Stimulated activated CD8-positive, alpha-beta memory T cell treated with anti-CD3 and anti-CD28 coated beads, Interleukin-15, amount 100 ng/mL, for 48 hours (primary cell): ENCODE data around the gene ZNF18.

ENCODE experiments used
- DNase-seq, 2 donors: peaks; one replicate each; pipeline ENCODE4 v3.0.0-alpha.2; 2020; ENCODE audit warnings: low read depth in 2 of 2

The ZNF18 gene, protein sequence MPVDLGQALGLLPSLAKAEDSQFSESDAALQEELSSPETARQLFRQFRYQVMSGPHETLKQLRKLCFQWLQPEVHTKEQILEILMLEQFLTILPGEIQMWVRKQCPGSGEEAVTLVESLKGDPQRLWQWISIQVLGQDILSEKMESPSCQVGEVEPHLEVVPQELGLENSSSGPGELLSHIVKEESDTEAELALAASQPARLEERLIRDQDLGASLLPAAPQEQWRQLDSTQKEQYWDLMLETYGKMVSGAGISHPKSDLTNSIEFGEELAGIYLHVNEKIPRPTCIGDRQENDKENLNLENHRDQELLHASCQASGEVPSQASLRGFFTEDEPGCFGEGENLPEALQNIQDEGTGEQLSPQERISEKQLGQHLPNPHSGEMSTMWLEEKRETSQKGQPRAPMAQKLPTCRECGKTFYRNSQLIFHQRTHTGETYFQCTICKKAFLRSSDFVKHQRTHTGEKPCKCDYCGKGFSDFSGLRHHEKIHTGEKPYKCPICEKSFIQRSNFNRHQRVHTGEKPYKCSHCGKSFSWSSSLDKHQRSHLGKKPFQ

GRCh38 chr17:11997147-11997971 lies at the start of gene ZNF18:
Gene ZNF18, minus strand, starts transcription at chr17:11997475. Its CDS starts 4,646 bp downstream, at chr17:11992829.
- peak; percentile 95 to 96 for DNase-seq

GRCh38 chr17:12046786-12047185 lies 49.5 kb upstream of the ZNF18 start:
- DNase-seq = no peak

GRCh38 chr17:12043702-12044101 lies 46.4 kb upstream of the ZNF18 start:
- no peak for DNase-seq

DNA sequence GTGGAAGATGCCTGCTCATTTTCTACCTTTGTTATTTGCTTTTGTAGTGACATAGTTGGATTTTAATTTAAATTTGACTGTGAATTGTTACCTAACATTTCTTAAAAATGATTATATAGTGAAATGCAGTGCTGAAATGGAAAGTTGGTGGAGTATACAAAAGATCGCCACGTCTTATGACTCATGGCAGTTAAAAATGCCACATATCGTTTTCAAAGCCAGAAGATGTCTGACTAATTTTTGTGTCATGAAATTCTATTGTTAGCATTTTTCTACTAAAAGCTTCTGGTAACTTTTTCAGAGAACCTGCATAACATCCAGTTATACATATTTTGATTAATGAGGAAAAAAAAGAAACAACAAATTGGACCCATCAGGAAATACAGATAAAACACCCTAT lies 44.0 kb upstream of the ZNF18 start:
- no peak for DNase-seq

GRCh38 chr17:12040478-12040877 lies 43.2 kb upstream of the ZNF18 start:
- DNase-seq = no peak

DNA sequence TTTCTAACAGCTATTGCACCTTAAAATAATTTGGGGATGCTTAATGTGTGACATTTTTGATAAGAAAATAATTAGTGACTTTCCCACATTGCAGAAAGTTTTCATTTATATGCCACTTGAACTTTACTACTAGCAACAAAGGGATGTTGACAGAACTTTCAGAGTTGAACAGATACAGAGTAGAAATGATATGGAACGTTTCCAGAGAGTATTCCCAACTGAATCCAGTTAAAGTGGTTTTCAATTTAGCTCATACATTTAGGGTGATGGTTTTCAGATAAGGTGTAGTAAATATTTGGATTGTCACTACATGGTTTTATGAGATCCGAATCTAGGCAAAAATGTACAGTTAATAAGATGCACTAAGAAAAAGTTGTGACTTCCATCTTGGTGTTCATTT lies 40.7 kb upstream of the ZNF18 start:
- no peak for DNase-seq

DNA sequence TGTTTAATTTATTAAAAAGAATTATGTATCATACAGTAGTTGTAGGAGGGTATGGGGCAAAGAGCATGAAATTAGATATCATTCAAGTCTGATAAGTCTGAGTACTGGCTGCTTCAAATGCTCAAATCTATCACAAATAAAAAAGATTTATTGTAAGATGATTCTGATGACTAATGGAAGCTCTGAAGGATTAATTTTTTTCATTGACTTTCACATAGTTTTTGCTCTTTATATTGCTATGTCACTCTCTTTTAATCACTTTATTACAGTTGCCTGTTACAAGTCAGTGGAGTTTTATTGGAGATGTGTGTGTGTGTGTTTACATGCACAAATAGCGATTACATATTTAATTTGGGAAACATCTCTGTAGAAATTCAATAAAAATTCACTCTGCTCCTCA lies 38.4 kb upstream of the ZNF18 start:
- DNase-seq = no peak

DNA sequence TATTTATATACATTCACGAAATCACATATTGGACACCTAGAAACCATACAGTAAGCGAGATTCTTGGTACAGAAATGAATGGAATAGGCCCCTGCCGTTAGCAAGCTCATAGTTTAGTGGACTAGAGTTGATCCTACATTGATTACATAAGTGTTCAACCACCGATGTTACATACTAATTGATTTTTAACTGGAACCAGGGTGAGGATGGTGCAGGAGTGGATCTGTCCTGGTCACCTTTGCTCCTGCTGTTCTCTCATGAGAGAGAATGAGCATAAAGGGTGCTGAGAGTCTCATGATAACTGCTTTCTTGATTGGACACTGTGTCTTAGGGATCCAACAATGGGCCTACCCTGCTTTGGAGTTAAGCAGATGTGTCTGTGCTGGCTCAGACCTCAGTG lies 37.3 kb upstream of the ZNF18 start:
- no peak for DNase-seq

DNA sequence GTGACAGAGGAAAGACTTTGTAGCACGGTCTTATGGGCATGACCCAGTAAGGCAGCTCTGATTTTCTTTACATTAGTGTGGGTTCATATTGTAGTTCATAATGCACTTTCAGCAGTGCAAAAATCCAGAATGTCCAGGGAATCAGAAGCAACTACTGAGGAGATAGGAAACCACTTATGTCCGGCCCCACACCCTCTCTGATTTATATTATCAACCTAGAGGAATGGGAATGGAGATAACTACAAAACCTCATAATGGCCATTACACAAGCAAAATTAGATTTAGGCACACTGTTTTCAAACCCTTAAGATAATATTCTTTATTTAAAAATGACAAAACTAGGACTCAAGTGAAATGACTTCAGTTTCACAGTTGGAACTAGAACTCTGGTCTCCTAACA lies 31.3 kb upstream of the ZNF18 start:
- no peak for DNase-seq

DNA sequence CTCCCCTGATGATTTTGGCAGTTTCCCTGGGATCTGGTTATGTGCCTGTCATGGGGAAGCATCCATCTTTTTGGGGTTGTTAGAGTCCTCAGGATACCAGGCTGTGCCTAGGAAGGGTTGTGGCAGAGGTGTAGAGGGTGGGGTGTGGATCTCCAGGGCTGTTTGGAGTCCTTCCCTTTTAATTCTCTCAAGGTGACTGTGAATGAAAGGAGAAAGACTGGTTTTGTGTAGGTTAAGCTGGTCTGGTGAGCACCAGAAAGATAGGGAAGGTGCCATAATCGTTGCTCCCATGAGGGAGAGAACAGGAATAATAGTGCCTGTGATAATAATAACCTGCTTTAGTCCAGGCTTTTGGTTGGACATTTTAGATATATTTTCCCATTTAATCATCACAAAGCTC lies 30.4 kb upstream of the ZNF18 start:
- DNase-seq = no peak

DNA sequence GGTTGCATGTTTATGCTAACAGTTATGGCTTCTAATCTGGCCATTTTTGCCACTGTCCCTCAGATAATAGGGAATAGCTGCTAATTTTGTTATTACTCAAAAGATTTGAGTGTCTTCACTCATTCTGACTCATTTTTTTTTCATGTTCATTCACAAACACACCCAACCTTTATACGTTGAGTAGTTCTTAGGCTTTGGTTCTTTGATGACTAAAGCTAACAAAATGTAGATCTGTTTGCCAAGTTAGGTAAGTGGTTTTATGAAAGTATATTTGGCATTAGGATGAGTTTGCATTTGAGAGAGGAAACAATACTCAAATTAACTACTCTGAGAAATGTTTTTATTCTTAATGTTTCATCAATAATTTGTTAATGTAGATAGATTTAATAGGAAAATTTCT lies 27.1 kb upstream of the ZNF18 start:
- no peak for DNase-seq

GRCh38 chr17:12022310-12022709 lies 25.0 kb upstream of the ZNF18 start:
- DNase-seq = no peak

GRCh38 chr17:12021623-12022140 lies 24.4 kb upstream of the ZNF18 start:
- DNase-seq = no peak

DNA sequence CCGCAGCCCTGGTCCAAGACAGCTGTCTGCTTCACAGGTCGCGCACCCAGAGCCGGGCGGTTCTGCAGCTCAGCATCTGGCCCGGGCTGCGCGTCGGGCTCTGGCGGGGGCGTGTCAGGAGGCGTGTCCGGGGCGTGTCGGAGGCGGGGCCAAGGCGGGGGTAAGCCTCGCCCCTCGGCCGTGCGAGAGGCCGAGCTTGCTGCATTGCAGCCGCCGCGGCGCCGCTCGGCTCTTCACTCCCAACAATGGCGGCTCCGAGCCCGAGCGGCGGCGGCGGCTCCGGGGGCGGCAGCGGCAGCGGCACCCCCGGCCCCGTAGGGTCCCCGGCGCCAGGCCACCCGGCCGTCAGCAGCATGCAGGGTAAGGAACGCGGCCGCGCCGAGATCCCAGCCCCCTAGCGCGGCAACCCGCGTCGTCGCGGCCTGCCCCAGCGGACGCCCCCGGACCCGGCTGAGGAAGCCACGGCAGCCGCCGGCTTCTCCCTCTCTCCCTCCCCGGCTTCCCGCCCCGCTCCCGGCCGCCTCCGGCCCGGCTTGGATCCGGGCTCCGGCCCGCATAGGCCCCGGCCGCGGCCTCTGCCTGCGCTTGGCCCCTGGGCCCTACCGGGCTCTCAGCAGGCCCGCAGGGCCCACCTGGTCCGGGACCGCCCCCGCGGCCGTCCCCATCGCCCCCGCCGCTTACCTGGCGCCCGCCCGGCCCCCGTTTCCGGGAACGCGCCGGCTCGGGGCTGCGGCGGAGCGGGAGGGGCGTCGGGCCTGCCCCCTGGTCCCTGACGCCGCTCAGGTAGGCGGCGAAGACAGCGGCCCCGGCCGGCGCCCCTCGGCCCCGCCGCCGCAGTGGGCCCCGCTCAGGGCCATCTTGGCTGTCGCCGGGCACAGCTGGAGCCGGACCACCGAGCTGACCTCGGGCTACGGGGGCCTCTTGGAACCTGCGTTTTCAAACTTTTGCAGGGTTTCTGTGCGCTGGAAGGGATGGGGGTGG lies 23.7 kb upstream of the ZNF18 start, which contains the start of gene MAP2K4:
MAP2K4 (plus strand) TSS at position 236 of the 981 bp plus-strand sequence; CDS start at position 246, 10 bp downstream.
- DNase-seq = peak; percentile 87

GRCh38 chr17:12007466-12007865 lies 10.2 kb upstream of the ZNF18 start:
- no peak for DNase-seq

- DNase-seq = no peak
These were observed 2.4 kb upstream of the ZNF18 start for GRCh38 chr17:11999696-12000095.

- DNase-seq = no peak
These were observed 628 bp upstream of the ZNF18 start for GRCh38 chr17:11997972-11998233.

DNA sequence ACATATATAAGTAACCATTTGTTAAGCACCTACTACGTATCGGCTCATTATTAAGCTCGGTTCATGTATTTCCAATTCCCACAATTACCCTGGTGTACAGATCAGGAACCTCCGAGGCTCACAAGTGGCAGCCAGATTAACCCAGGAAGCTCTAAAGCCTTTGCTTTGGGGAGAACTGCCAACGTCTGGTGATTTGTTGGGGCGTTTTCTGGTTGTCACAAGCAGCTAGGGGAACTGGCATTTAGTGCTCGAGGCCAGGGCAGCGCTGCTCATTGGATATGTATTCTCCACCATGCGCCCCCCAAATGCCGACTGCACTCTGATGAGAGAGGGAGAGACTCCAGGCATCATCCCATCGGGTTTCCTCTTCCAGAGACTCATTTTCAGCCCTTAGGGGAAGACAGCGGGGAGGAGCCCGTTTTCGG lies 541 bp downstream of the ZNF18 start:
- DNase-seq = no peak

GRCh38 chr17:11991461-11991860 lies 5.8 kb downstream of the ZNF18 start:
- DNase-seq = no peak

GRCh38 chr17:11990363-11990983 lies 6.8 kb downstream of the ZNF18 start:
- no peak for DNase-seq

DNA sequence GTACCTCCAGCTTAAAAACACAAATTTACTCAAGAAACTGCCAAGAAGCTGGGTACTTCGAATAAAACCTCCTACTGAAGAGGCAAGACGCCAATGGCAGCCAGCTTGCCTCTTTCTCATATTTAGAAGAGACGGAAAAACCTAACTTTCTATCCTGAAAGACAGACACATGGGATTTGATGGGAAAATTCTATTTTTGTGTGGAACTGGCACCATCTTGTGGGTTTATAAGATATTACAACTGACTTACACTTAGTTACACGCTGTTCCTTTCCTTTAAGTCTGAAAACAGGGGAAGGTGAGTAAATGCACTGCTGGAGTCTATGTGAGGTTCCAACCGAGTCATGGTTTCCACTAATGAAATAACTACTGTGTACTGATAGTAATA lies 10.3 kb downstream of the ZNF18 start:
- DNase-seq = no peak
